ENCODE data around the gene ZFP14. TPM values are rescaled to one million over a fixed set of nuclear protein-coding genes. Genes with fewer than 3 reads are reported as not detected.

ZFP14 gene
- total and polyA plus RNA-seq, 2 experiments from 2014 or later: 6.1 to 6.7 TPM

- peak; percentile 15 for DNase-seq (ENCODE audit: low spot score)
- WGBS (ENCODE audit: low lambda C conversion rate, missing lambda C conversion rate): 58% methylated on average over 10 of the region's 10 CpGs
- TF ChIP-seq EZH2 (IDR thresholded peaks at IDR 0.05; ENCODE audit: borderline replicate concordance) (no peak), CTCF (IDR thresholded peaks at IDR 0.05; ENCODE audit: poor library complexity) (no peak), EZH2phosphoT487 (IDR thresholded peaks at IDR 0.05; ENCODE audit: low read depth, severe bottlenecking, unreplicated experiment) (no peak)
- Histone ChIP-seq H3K79me2 (peaks cover 46% of the 10 kb centered on the region), H3K9me2 (replicated peaks; ENCODE audit: insufficient read depth) (no peaks in the 10 kb centered on the region), H4K20me1 (ENCODE audit: insufficient read depth, poor library complexity, severe bottlenecking) (no peaks in the 10 kb centered on the region), H3K9me3 (ENCODE audit: low read depth) (peaks cover 1% of the 10 kb centered on the region), H2AFZ (peak overlapping the region; percentile 92), H3K27me3 (no peaks in the 10 kb centered on the region), H3K4me1 (ENCODE audit: insufficient read depth) (peaks cover 16% of the 10 kb centered on the region), H3K36me3 (replicated peaks; ENCODE audit: insufficient read depth, low read depth) (no peaks in the 10 kb centered on the region), H3K27ac (peak overlapping the region; percentile 88), H3K4me2 (peak overlapping the region; percentile 92), H3K4me3 (peak overlapping the region; percentile 59)
These were observed 1.3 kb downstream of the ZFP14 start for GRCh38 chr19:36377541-36378178.

GRCh38 chr19:36373638-36374156 lies 5.3 kb downstream of the ZFP14 start:
- no peak overlapping the region for H3K4me3 ChIP-seq
- WGBS (ENCODE audit: low lambda C conversion rate, missing lambda C conversion rate): 97% methylated on average over 5 of the region's 5 CpGs
- H3K4me1 ChIP-seq (ENCODE audit: insufficient read depth): peaks cover 16% of the 10 kb centered on the region
- DNase-seq (ENCODE audit: low spot score): no peak
- no peaks in the 10 kb centered on the region for H4K20me1 ChIP-seq (ENCODE audit: insufficient read depth, poor library complexity, severe bottlenecking)
- H2AFZ ChIP-seq: no peak overlapping the region
- H3K36me3 ChIP-seq (replicated peaks; ENCODE audit: insufficient read depth, low read depth): no peaks in the 10 kb centered on the region
- no peaks in the 10 kb centered on the region for H3K9me2 ChIP-seq (replicated peaks; ENCODE audit: insufficient read depth)
- H3K4me2 ChIP-seq: no peak overlapping the region
- no peak overlapping the region for H3K27ac ChIP-seq
- no peak for TF ChIP-seq EZH2 (IDR thresholded peaks at IDR 0.05; ENCODE audit: borderline replicate concordance)
- TF ChIP-seq EZH2phosphoT487 (IDR thresholded peaks at IDR 0.05; ENCODE audit: low read depth, severe bottlenecking, unreplicated experiment): no peak
- TF ChIP-seq CTCF (IDR thresholded peaks at IDR 0.05; ENCODE audit: poor library complexity): no peak
- no peaks in the 10 kb centered on the region for H3K27me3 ChIP-seq
- peaks cover 75% of the 10 kb centered on the region for H3K79me2 ChIP-seq
- H3K9me3 ChIP-seq (ENCODE audit: low read depth): peaks cover 5% of the 10 kb centered on the region

GRCh38 chr19:36371886-36372285 lies 7.1 kb downstream of the ZFP14 start:
- Histone ChIP-seq H3K79me2 (peaks cover 67% of the 10 kb centered on the region), H3K27me3 (no peaks in the 10 kb centered on the region)

More at GRCh38 chr19:36371886-36372285, 7.1 kb downstream of the ZFP14 start:
- Histone ChIP-seq H3K4me2 (no peak overlapping the region), H3K4me3 (no peak overlapping the region), H3K9me2 (replicated peaks; ENCODE audit: insufficient read depth) (no peaks in the 10 kb centered on the region), H3K9me3 (ENCODE audit: low read depth) (peaks cover 5% of the 10 kb centered on the region), H2AFZ (no peak overlapping the region), H4K20me1 (ENCODE audit: insufficient read depth, poor library complexity, severe bottlenecking) (no peaks in the 10 kb centered on the region), H3K36me3 (replicated peaks; ENCODE audit: insufficient read depth, low read depth) (no peaks in the 10 kb centered on the region), H3K27ac (no peak overlapping the region), H3K4me1 (ENCODE audit: insufficient read depth) (peaks cover 1% of the 10 kb centered on the region)
- no peak for DNase-seq (ENCODE audit: low spot score)
- no peak for TF ChIP-seq EZH2 (IDR thresholded peaks at IDR 0.05; ENCODE audit: borderline replicate concordance)
- TF ChIP-seq EZH2phosphoT487 (IDR thresholded peaks at IDR 0.05; ENCODE audit: low read depth, severe bottlenecking, unreplicated experiment): no peak
- TF ChIP-seq CTCF (IDR thresholded peaks at IDR 0.05; ENCODE audit: poor library complexity): no peak
